Bone marrow (tissue), 2 donors: ENCODE measurements around the gene KCTD12.
"Not testable (repeated sequence)": the region's sequence is repeated elsewhere in the genome, so short reads cannot be mapped to it uniquely, and the experiment has no call there.

Experiments used
- DNase-seq, 2 donors: peaks; one replicate each; lab custom pipeline; 2025; lab: John Stamatoyannopoulos, UW

The KCTD12 gene

DNA sequence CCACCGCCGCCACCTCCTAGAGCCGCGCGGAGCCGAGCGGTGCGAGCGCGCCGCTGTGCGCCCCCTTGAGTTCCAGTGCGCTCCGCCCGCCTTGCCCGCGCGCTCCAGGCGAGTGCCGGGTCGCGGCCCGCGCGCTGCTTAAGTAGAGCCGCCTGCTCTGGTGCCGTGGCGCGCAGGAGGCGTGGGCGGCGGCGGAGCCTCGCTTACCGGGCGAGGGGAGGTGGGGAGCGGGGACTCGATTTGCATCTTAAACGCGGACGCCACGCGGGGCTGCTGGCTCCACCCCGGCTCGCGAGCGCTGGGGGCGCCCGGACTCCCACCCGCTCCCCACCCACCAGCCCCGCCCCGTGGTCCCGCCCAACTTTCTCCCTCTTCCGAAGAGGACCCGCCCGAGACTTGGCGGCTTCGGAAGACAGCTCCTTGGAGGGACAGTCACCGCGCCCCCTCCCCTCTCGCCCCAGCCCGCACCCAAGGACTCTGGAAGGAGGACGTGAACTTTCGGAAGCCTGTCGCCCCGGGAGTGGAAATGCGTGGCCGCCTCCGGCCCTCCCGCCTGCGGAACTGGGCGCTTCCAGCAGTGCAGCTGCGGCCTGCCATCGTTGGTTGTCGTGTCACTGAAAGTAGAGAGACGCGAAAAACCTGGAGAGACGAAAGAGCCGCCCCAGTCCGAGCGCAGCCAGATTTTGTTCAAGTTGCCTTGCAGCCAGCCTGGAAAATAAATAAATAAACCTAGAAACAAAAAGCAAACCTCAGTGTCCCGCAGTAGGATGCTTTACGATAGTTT, at the start of gene KCTD12:
KCTD12 (minus strand) TSS at position 114 of the 784 bp plus-strand sequence. CDS start 257 bp downstream, outside the sequence.
- DNase-seq: peak; percentile 6 to 87

DNA sequence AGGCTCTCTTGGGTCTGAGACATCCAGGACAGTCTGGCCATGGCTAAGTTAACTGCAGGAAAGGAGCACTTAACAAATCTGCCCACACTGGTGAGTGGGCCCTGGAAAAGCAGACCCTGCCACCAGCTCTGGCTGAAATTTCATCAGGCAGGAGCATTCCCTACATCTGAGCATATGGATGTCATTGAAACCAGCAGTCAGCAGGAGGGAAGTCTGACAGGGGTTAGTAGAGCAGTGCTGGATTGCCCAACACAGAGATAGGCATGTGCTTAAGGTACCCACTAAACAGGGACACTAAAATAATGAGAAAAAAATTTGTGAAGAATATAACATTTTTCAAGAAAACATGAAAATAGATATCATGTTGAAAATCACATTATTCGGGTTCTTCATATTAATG, 48.5 kb upstream of the KCTD12 start:
- no peak for DNase-seq

DNA sequence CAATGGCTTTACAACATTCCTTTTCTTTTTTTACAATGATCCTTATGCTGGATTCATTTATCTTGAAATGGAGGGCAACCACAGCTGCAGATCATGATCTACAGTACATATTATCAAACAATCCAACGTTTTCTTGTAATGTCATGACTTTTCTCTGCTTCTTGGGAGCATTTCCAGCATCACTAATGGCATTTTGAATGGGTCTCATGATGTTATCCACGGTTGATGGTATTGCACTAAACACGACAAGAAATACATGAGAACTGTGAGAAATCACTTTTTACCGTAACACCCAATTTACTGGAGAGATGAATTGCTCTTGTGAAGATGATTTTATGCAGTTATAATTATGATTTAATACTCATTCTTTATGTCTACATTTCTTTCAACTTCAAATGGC, 45.9 kb upstream of the KCTD12 start:
- no peak for DNase-seq

DNA sequence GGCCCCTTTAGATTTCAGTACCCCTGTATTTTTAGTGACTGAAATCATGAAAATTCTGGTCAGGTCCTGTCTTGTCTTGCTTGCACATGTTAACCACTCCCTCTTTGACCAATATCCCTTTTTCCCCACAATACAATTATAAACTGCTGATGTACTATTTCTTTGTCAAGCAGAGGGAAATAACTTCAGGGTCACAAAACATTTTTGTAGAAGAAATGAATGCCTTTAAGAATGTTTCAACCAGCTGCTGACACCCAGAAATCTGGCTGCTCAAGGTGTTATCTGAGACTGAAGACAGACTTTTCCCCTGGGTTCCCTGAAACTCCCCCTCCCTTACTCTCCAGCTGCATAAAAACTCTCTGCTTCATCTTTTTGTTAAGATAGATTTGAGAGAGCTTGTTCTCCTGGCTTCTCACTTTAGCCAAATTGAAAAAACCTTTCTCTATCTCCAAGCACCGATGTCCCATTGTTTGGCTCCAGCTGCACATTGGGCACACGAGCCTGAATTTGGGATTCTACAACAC, 43.7 kb upstream of the KCTD12 start:
- DNase-seq: no peak

DNA sequence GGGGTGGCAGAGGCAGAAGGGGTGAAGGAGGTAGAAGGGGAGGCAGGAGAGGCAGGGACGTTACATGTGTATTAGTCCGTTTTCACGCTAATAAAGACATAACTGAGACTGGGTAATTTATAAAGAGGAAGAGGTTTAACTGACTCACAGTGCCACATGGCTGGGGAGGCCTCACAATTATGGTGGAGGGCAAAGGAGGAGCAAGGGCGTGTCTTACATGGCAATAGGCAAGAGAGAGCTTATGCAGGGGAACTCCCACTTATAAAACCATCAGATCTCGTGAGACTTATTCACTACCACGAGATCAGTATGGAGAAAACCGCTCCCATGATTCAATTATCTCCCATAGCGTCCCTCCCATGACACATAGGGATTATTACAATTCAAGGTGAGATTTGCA, 43.1 kb upstream of the KCTD12 start:
- no peak for DNase-seq

DNA sequence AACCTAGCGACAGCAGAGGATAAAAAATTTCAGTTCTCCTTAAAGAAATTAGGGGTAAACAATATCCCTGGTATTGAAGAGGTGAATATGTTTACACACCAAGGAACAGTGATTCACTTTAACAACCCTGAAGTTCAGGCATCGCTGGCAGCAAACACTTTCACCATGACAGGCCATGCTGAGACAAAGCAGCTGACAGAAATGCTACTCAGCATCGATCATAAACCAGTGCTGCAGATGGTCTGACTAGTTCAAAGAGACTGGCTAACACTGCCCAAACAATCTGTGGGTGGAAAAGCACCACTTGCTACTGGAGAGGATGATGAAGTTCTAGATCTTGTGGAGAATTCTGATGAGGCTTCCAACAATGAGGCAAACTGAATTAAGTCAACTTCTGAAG, 42.3 kb upstream of the KCTD12 start:
- DNase-seq: no peak

DNA sequence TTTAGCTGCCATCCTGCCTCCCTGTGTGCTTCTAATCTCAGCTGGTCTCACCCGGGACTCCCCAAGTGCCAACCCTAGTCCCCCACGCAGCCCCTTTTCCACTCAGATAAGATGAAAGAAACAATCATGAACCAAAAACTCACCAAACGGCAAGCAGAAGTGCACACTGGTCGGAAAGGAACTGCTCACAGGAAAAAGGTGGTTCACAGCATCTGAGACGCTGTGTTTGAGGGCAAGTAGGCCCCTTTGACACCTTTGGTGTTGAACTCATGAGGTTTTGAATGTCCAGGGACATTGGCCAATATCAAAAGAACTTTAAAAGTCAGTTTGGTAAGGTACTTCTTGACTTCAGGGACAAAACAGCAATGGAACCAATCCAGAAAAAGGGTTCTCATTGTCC, 41.8 kb upstream of the KCTD12 start:
- no peak for DNase-seq

DNA sequence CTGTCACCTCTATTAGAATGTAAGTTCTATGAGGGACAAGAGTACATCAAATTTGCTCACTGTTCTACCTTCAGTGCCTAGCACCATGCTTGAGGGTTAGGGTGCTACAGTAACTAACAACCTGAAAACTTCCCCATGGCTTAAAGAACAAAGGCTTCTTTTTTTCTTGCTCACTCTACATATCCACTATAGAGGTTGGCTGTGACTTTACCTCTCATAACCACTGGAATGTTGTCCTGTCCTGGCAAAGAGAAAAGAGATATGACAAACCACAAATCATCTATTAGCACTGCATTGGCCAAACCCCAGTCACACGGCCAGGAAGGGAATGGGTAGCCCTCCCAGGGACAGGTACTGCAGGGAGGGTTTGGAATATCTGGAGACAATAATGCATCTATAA, 38.9 kb upstream of the KCTD12 start:
- no peak for DNase-seq

DNA sequence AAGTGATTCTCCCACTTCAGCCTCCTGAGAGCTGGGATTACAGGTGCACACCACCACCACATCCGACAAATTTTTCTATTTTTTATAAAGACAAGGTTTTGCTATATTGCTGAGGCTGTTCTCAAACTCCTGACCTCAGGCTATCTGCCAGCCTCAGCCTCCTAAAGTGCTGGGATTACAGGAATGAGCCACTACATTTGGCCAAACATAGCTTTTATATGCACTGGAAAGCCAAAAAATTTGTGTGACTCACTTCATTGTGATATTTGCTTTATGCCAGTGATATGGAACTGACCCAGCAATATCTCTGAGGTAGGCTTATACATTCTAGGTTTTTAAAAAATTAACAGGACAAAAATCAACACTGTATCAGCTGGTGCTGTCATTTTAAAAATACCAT, 35.3 kb upstream of the KCTD12 start:
- no peak for DNase-seq

DNA sequence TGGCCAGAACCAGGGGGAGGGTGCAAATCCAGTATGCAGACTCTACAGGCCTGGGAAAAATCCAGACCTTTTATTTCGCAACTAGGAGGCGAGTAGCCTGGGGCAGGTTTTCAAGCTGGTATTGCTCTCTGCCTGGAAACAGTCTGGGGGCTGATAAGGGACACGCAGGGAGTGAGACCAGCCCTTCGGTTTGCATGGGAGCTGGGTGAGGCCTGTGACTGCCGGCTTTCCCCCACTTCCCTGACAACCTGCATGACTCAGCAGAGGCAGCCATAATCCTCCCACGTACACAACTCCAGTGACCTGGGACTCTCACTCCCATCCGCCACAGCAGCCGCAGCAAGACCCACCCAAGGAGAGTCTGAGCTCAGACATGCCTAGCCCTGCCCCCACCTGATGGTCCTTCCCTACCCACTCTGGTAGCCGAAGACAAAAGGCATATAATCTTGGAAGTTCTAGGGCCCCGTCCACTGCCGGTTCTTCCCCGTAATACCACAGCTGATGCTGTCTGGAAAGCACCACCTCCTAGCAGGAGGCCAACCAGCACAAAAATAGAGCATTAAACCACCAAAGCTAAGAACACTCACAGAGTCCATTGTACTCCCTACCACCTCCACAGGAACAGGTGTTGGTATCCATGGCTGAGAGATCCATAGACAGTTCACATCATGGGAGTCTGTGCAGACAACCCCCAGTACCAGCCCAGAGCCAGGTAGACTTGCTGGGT, 31.7 kb upstream of the KCTD12 start:
- not testable (repeated sequence) for DNase-seq

DNA sequence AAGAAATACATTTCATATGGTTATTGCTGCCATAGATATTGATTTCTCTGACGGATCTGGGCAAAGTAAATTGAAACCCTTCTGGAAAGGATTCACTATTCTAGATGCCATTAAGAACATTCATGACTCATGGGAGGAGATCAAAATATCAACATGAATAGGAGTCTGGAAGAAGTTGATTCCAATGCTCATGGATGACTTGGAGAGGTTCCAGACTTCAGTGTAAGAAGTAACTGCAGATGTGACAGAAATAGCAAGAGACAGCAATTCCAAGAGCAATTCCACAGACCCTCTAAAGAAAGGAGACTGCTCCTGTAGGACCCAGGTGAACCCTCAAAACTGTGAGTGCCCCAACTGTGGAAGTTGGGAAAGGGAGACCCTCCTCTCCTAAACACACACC, 30.9 kb upstream of the KCTD12 start:
- no peak for DNase-seq

DNA sequence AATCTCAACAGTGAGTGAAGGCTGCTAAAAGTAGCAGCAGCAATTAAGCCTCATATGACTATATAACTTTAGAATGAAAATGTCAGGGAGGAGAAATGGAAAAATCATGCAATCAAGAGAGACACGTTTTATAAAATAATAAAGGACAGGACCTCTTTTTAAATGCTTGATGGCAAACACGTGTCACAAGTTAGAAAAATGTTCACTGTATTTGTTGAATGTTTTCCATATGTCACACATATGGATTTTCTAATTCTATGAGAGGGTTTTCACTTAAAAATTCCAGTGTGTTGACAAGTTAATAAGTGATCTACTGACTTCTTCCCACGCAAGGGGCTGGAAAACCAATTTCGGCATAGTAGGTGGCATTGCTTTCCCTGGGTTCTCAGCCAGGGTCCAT, 27.7 kb upstream of the KCTD12 start:
- no peak for DNase-seq

DNA sequence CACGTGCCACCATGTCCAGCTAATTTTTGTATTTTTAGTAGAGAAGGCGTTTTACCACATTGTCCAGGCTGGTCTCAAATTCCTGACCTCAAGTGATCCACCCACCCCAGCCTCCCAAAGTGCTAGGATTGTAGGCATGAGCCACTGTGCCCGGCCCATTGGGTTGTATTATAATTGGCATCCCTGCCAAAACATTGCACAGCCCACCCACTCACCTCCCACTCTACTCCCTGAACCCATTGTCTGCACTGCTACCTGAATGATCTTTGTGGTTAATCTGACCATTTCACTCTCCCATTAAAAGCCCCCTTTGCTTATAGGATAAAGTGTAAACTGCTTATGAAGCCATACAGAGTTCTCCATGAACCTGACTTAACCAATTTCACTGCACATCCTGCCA, 26.3 kb upstream of the KCTD12 start:
- no peak for DNase-seq

DNA sequence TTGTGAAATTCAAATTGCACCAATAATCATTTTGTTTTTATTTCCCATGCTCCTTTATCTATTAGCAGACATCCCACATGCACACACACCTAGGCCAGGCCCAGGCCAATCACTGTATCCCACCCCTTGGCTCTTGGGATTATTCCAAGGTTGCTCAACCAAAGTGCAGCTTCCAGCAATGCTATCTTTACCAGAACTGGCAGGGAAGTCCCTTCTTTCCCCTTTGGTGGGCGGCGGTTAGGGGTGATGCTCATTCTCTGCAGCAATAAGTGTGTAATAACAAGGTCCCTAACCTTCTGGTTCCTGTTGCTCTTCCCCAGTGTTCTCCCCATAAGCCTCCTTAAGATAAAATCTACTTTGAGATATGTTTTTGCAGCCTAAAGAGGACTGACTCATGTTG, 18.3 kb upstream of the KCTD12 start:
- no peak for DNase-seq

DNA sequence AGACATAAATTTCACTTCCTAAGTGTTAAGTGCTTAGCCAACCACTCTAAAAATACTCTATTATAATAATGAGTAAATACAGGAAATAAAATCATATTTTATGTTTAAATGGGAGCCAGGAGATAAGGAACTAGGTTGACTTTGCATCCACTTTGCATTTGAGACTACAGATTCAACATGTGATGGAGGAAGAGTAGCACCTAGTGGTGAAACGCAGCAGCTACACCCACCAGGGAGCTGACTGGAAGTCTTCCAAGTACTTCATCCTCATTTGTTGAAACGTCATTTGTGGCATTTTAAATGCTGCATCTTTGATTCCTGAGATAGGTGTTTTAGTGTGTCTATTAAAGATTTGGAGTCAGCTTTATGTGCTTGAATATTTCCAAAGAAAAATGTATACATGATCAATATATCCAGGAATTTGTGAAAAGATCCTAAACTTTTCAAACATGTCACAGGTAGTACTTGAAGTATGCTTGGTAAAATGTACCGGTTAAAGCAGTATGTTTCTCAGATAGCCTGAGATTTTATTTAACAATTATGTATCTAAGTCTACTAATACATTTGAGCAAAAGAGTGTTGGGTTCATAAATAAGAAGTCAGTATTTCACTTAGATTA, 17.4 kb upstream of the KCTD12 start:
- DNase-seq: peak; percentile 4 to 60

DNA sequence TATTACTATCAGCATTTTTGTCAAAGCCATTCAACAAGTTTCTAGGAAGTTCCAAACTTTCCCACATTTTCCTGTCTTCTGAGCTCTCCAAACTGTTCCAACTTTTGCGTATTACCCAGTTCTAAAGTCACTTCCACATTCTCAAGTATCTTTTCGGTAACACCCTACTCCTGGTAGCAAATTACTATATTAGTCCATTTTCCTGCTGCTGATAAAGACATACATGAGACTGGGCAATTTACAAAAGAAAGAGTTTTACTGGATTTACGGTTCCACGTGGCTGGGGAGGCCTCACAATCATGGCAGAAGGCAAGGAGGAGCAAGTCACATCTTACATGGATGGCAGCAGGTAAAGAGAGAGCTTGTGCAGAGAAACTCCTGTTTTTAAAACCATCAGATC, 12.9 kb upstream of the KCTD12 start:
- not testable (repeated sequence) for DNase-seq

DNA sequence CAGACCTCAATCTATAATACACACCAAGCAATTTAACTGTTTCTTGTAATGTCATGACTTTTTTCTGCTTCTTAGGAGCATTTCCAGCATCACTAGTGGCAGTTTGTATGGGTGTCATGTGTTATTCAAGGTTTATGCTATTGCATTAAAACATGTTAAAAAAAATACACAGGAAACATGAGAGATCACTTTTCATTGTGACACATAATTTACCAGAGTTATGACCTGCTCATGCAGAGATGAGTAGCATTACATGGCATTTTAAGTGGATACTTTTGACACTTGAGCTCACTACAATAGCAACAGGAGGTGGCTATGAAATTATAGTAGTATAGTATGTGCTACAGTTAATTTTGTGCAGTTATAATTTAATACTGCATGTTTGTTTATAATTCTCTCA, 11.0 kb upstream of the KCTD12 start:
- not testable (repeated sequence) for DNase-seq

DNA sequence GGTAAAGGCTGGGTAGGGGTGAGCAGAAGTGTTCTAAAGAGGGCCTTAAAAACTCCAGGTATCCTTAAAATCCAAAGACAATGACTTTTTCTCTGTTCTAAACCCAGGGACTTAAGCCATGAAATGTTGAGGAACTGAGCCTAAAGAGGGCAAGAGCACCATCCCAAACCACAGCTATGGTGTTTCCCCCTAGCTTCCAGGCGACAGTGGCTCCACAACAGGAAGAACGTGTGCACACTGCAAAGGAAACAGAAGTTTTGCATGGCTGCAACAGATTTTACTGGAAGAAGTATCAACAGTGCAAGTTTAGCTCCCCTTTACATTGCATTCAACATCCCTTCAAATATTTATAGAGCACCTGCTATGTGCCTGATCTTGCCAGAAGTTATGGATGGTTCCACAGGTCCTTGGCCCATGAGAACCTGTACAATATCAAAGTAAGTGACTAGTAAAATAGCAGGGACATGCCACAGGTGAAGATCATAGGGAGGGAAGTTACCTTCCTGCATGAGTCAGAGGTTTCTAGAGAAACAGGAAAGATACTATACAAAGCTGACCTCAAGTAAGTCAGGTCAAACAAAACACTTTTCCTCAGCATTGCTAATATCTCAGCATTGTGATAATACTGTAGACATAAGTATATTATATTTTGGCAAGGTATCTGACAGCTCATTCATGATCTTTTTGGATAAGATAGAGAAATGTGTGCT, 8.4 kb upstream of the KCTD12 start:
- no peak for DNase-seq

DNA sequence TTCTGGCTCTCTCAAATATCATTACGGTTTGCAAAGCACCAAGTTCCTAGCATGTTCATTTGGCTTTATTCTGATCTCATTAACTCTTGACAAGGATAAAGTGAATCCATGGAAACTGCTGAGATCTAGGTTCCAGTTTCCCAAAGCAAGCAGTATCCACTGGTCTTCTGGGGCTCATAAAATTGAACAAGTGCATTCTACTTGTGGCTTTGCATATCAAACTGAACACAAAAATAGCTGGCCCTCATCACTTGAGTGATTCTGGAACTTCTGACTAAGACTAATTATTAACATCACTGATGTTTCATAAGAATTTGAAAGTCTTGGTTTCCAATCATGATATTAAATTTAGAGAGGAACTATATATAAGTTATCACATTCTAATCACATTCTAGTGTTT, 6.3 kb upstream of the KCTD12 start:
- DNase-seq: no peak

DNA sequence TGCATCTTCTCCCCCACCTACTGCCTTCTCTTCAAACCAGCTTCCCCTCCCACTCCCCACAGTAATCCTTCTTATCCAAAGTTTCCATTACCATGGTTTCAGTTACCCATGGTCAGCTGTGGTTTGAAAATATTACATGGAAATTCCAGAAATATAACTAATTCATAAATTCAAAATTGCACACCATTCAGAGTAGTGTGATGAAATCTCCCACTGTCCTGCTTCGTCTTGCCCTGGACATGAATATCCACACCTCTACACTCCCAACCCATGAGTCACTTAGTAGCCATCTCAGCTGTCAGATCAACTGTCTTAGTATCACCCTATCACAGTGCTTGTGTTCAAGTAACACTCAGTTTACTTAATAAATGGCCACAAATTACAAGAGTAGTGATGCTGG, 3.8 kb upstream of the KCTD12 start:
- DNase-seq: no peak

DNA sequence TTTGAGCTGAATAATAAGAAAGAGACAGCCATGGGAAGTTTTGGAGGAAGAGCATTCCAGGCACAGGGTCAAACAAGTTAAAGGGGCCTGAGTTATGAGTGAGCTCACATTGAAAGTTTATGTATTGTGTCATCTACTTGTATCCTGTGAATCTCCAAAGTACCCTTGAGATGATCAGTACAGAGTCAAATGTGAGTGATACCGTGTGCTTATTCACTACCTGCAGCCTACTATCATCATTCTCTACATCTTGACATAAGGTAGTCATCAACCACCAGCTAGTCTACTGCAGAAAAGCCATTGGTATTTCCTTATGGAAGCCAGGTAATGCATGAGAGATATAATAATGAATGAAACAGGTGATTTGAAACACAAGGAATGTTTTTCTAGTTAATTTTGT, 3.0 kb upstream of the KCTD12 start:
- no peak for DNase-seq

DNA sequence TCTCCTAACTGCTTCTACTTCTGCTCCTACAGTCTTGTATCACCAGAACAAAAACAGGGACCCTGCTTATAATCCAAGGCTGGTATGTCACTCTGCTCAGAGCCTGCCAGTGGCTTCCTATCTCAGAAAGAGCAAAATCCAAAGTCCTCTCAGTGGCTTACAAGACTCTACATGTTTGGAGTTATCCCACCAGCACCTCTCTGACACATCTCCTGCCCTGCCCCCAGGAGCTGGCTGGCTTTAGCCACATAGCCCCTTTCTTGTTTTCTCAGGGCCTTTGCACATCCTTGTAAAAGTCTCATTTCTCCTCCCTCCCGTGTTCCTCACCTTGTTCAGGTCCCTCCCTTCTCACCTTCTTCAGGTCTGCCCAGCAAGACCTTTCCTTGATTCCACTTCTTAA, 2.2 kb upstream of the KCTD12 start:
- DNase-seq: no peak
